ENCODE data around the gene GLIS1. TPM values are rescaled to one million over a fixed set of nuclear protein-coding genes. Genes with fewer than 3 reads are reported as not detected.

The GLIS1 gene
- total RNA-seq, 4 donors from 2014 or later: not detected

GRCh38 chr1:53583868-53584776, 154.8 kb downstream of the GLIS1 start:
- DNase-seq (no peak), ATAC-seq (no peak)
- H3K4me1 ChIP-seq: no peaks in the 10 kb centered on the region

GRCh38 chr1:53583021-53583867, 155.7 kb downstream of the GLIS1 start:
- intact Hi-C loops (cut with DNase I; ENCODE audit: low total_unique reads): no loop called here
- Histone ChIP-seq H3K27me3 (no peaks in the 10 kb centered on the region), H3K36me3 (no peaks in the 10 kb centered on the region), H3K4me1 (no peaks in the 10 kb centered on the region), H3K4me3 (no peak overlapping the region), H3K9me3 (no peaks in the 10 kb centered on the region), H3K27ac (no peak overlapping the region)
- no peak for DNase-seq
- no peak for ATAC-seq
- TF ChIP-seq CTCF (IDR thresholded peaks at IDR 0.05 in 4 of 5, conservative IDR thresholded peaks at IDR 0.05 in 1 of 5) (no peak), POLR2A (IDR thresholded peaks at IDR 0.05) (no peak)
- in situ Hi-C loops (cut with MboI; ENCODE audit: low sequenced_read_pairs in 4 of 4): no loop called here

More at GRCh38 chr1:53583868-53584776, 154.8 kb downstream of the GLIS1 start:
- no peak for TF ChIP-seq CTCF (IDR thresholded peaks at IDR 0.05 in 4 of 5, conservative IDR thresholded peaks at IDR 0.05 in 1 of 5)
- TF ChIP-seq POLR2A (IDR thresholded peaks at IDR 0.05): no peak
- intact Hi-C loops (cut with DNase I; ENCODE audit: low total_unique reads): no loop called here
- Histone ChIP-seq H3K9me3 (no peaks in the 10 kb centered on the region), H3K4me3 (no peak overlapping the region), H3K36me3 (no peaks in the 10 kb centered on the region), H3K27me3 (no peaks in the 10 kb centered on the region), H3K27ac (no peak overlapping the region)
- in situ Hi-C loops (cut with MboI; ENCODE audit: low sequenced_read_pairs in 4 of 4): no loop called here

GRCh38 chr1:53582211-53583020, 156.5 kb downstream of the GLIS1 start:
- ATAC-seq (no peak), DNase-seq (no peak)
- intact Hi-C loops (cut with DNase I; ENCODE audit: low total_unique reads) (no loop called here), in situ Hi-C loops (cut with MboI; ENCODE audit: low sequenced_read_pairs in 4 of 4) (no loop called here)
- H3K27ac ChIP-seq: no peak overlapping the region
- no peaks in the 10 kb centered on the region for H3K27me3 ChIP-seq
- no peaks in the 10 kb centered on the region for H3K36me3 ChIP-seq
- no peaks in the 10 kb centered on the region for H3K4me1 ChIP-seq
- no peaks in the 10 kb centered on the region for H3K9me3 ChIP-seq
- TF ChIP-seq POLR2A (IDR thresholded peaks at IDR 0.05) (no peak), CTCF (IDR thresholded peaks at IDR 0.05 in 4 of 5, conservative IDR thresholded peaks at IDR 0.05 in 1 of 5) (no peak)
- H3K4me3 ChIP-seq: no peak overlapping the region

- Histone ChIP-seq H3K9me3 (no peaks in the 10 kb centered on the region), H3K27ac (no peak overlapping the region), H3K27me3 (no peaks in the 10 kb centered on the region), H3K4me3 (no peak overlapping the region), H3K36me3 (no peaks in the 10 kb centered on the region), H3K4me1 (no peaks in the 10 kb centered on the region)
- no peak for TF ChIP-seq CTCF (IDR thresholded peaks at IDR 0.05 in 4 of 5, conservative IDR thresholded peaks at IDR 0.05 in 1 of 5)
- no peak for TF ChIP-seq POLR2A (IDR thresholded peaks at IDR 0.05)
- intact Hi-C loops (cut with DNase I; ENCODE audit: low total_unique reads): no loop called here
- in situ Hi-C loops (cut with MboI; ENCODE audit: low sequenced_read_pairs in 4 of 4): no loop called here
- ATAC-seq: no peak
- DNase-seq: no peak
These were observed 157.5 kb downstream of the GLIS1 start for GRCh38 chr1:53581476-53581875.
